GM21717 (cell line): ENCODE results near the gene ETFRF1.
A peak's percentile ranks its signal among the peaks of the same experiment; 100 is the strongest.

Experiments used
- ATAC-seq: cut with Tn5 transposase; IDR thresholded peaks from one replicate; pipeline ENCODE4 v1.9.1; 2021; ENCODE audit warnings: mild to moderate bottlenecking, moderate library complexity; ENCODE audit not compliant: unreplicated experiment

Gene ETFRF1

DNA sequence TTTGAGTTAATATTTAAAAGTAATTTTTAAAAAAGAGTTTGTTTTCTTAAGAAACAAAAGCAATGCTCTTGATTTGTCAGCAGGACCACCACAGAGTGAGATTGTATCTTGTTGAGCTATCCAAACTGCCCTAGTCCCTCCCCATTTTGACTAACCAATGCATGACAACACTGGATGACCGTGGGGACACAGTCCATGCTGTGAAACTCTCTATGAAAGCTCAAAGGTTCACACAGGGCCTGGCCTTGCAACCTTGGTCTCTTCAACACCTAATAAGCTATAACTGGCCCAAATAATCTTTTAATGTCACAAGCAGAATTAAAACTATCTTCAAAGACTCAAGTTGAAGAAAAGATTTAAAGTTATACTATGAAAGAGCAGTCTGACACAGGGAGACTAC lies 13.5 kb downstream of the ETFRF1 start:
- ATAC-seq, result no peak

DNA sequence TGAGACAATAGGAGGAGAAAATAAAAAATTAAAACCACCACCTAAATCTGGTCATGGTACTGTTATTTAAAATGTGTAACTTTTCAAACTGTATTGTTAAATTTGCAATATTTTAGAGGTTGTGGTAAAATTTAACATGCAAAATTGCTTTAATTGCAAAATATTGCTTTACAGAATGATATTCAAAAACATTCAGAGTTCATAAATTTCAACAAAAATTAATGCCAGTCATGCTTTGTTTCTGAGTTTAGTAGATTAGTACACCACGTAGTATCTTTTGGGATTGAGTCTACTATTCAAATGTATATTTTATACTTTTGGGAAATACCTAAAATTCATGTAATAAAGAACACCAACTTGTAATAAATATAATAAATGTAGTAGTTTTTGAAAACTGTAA lies 18.3 kb downstream of the ETFRF1 start:
- no peak for ATAC-seq

DNA sequence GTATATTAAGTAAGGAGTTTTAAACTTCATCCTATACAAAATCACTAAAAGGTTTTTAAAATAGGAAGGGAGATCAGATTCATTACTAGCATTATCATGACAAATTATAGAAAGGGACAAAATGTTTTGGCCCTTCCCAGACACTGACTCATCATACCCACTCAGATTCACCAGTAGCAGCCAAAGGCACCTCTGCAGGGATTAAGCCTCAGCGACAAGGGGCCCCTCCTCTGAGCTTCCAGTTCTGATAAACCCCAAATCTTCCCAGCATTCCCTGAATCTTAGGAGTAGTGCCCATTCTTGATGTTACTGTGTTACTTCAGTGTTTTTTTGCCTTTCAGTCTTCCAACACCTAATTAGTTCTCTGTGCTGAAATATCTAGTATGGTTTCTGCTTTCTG lies 41.2 kb downstream of the ETFRF1 start:
- ATAC-seq, result no peak

GRCh38 chr12:25236626-25237025 lies 41.6 kb downstream of the ETFRF1 start:
- no peak for ATAC-seq

DNA sequence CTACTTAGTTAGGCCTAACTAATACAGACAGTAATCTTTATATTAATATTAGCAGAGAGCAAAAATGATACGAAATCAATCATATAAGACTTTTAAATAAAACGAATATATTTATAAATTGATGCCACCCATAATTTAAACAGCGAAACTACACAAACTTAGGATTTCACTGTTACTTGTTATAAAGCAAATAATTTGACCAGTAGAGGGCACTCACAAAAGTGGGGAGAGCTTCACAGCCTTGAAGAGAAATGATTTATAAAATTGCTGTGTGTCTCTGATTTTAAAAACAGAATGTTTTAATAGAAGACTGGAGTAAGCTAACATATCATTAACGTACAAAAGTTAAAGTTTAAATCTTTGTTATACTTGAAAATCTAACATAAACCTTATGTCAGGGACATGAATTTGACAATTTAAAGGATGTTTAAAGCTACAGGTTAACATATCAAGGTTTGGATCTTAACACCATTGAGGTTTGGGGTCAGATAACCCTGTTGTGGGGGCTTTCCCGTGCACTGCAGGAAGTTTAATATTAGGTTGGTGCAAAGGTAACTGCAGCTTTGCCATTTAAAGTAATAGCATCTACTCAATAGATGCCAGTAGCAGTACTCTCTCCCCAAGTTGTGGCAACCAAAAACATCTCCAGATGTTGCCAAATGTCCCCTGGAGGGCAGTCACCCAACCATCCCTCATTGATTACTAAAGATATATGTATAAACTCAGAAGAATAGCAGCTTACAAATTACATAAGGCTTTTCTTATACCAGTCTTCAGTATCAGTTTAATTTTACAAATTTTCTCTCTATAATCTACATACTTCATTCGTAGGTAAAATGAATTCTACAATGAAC lies 46.4 kb downstream of the ETFRF1 start:
- no peak for ATAC-seq

DNA sequence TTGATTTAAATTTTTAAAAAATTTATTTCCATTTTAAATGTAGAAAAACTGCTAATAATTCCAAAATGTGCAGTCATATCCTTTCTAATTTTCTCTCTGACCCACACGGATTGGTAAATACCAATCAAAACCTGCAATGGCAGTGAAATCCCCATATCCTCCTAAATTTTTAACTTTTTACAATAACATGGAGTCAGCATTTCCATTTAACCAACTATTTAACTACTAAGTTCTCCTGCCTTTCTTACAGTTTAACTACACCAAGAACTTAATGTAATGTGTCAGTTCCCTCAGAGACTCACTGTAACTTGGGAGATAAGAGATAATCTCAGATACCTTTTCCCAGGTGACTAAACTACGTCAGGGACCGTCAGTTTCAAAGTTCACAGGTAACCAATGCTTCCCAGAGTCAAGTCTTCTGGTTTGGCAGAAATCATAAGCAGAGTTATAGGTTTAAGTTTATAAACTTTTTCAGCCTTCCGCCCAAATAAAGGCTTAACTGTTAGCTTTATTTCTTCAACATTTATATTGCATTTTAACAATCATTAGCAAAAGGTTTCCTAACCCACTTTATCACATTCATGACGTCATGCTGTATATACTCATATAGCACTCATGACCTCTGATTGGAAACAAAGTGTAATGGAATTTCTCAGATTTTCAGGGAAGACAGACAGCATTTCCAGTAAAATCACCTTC lies 48.1 kb downstream of the ETFRF1 start:
- ATAC-seq, result no peak

DNA sequence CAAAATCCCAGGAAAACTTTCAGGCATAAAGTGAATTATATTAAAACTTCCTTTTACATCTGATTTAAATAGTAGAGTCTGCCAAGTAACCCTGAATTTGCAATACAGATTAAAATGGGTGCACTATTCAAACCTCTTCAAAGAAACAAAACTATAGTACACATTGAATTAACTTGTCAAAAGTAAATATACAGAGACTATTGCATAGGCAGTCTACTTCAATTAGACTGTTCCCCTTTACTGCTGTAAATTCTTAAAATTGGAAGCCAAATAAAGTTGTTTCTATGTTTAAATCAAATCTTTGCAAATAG lies 48.6 kb downstream of the ETFRF1 start:
- ATAC-seq, result no peak

GRCh38 chr12:25245491-25245890 lies 50.5 kb downstream of the ETFRF1 start:
- no peak for ATAC-seq

GRCh38 chr12:25248137-25248536 lies 53.1 kb downstream of the ETFRF1 start:
- ATAC-seq, result no peak

DNA sequence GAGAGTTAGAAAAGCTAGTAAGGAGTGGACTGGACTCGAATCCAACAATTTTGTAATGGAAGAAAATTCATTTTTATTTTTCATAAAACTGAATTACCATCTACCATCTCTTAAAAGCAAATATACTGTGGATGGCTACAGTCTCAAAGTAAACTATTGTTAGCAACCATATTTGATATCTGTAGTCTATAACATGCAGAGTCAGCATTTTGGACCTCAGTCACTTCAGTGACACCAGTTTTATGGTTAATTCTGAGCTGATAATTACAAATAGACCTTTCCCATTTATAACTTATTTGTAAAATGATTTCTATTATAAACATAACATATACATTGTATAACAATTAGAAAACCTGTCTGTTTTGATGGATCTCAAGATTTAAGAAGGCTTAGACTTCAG lies 53.7 kb downstream of the ETFRF1 start:
- ATAC-seq, result no peak

GRCh38 chr12:25249931-25250738 lies 55.1 kb downstream of the ETFRF1 start:
- peak; percentile 54 for ATAC-seq

- peak; percentile 70 for ATAC-seq
Observed at GRCh38 chr12:25250744-25251730, 56.0 kb downstream of the ETFRF1 start, which contains the start of gene KRAS. Gene KRAS, minus strand, starts transcription at chr12:25250929.

- no peak for ATAC-seq
Observed at GRCh38 chr12:25251769-25252168, 56.7 kb downstream of the ETFRF1 start.

DNA sequence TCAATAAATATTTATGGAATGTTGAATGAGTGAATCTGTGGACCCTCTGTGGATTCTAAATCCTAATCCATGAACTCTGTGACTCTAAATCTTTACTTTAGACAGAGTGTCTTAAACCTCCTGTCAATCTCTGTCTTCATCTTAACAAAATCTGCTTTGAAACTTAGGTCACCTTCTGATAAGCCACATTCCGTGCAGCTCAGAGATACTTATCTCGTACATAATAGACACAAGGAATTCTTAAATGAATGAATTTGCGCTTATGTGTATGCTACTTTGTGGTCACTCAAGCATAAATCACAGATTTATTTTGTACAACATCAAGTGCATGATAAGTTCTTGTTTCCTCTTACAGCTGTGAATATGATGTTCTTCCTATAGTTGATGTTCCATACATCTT lies 57.9 kb downstream of the ETFRF1 start:
- ATAC-seq, result no peak

DNA sequence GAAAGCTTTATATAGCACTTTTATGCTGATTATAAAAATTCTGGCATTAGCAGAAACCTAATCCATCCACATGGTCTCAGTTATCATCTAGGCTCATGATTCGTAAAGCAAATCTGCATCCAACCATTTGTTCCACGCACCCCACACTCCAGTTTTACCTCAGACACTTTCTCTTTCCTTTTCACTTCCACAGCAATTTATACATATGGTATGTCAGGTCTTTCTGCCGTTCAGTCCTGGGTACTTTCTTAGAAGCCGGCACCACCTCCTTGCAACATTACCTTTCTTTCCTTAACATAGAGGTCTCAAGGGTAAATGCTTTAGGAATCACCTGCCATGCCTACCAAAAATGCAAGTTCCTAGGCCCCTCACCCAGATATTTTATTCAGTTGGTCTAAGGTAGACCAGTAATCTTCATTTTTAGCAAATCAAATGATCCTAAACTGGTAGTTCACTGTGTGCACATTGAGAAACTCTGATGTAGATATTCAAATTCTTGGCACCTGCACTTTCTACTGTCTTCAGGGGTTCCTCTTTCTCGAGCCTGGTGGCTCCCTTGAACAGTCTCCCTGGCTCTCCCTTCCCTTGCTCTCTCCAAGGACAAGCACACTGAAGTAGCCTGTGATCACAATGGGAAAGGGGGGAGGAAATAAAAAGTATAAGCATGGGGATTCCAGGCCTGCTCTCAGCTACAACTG lies 58.5 kb downstream of the ETFRF1 start:
- no peak for ATAC-seq

DNA sequence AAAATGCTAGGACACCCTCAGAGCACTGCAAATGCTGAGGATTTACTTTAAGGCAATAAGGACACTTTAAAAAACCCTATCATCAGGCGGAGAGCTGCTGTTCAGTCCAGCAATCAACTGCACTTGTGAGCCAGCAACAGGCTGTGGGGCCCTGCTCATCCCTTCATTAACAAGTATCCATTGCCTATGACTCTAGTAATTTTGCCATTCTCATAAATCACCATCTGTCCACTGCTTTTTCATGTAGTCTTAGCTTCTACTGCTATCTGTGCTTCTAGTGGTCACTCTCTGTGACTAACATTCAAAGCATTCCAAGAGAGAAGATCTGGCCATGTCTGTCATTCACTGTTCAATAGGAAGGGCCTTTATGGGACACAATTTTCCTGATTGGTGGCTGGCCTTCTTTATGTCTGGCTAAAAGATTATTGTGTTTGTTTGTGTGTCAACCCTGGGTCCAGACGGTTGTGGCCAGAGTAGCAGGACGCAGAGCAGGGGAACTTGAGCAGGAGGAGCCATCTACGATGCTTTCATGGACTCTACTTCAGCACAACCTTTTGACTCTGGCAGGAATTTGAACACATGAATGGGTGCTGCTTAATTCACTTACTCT lies 59.3 kb downstream of the ETFRF1 start:
- ATAC-seq, result no peak
